SHP77 treated with DMSO at 0.1 percent for 48 hours (cell line): Measurements from ENCODE around the gene SLC7A5.
"Not testable (repeated sequence)": the region's sequence is repeated elsewhere in the genome, so short reads cannot be mapped to it uniquely, and the experiment has no call there.

Experiments used
- DNase-seq: peaks from one replicate; lab custom pipeline; 2025; lab: John Stamatoyannopoulos, UW

Gene SLC7A5

GRCh38 chr16:87832741-87833502 is 36.4 kb downstream of the SLC7A5 start:
- no peak for DNase-seq

DNA sequence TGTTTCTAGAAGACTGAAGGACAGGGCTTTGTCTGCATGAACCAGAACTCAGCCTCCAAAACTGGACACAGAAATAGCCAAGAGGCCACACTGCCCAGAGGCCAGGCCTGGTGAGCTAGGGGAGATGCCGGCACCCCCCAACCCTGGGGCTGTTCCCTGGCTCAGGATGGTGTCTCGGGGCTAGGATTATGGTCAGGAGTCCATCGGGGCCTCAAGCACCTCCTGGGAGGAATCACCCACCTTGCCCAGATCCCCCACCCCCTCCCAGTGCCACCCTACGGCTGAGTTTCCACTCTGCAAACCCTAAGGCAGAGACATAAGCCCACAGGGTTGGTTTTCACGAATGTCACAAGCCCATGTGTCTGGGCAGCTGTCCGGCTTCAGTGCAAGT is 37.2 kb downstream of the SLC7A5 start:
- DNase-seq: no peak

DNA sequence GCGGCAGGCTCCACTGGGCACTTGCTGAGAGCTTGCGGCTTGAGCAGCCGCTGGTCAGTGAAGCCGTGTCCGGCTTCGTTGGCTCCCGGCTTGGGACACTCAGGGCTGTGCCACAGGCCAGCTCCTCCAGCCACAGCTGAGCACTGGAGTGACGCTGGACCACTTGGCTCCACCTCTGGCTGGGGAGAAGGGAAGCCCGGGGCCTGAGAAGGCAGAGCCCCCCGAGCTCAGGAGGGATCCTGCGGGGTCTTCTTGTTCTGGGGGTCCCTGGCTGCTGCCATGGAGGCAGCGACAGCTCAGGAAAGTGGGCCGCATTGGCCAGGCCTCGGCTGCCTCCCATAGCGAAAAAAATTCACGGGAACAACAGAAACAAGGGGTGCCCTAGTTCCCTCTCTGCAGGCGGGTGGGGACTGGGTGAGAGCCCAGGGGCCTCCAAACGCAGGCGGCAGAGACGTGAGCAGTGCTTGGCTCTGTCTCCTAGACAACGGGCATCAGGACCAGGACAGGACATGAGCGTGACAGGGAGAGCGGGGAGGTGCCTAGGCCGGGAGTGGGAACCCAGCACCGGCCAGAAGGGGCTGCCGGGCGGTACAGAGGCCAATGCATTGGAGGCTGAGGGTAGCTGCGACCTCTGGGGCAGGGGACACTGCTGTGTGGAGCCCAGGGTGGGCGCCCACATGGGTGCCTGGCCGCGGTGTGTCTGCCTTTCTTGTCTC is 37.7 kb downstream of the SLC7A5 start:
- no peak for DNase-seq

GRCh38 chr16:87830673-87831420 is 38.5 kb downstream of the SLC7A5 start:
- no peak for DNase-seq

- no peak for DNase-seq
Measured at GRCh38 chr16:87829988-87830672, 39.2 kb downstream of the SLC7A5 start.

GRCh38 chr16:87829622-87829980 is 39.7 kb downstream of the SLC7A5 start:
- no peak for DNase-seq

- DNase-seq: no peak
Measured at GRCh38 chr16:87828907-87829621, 40.2 kb downstream of the SLC7A5 start.

GRCh38 chr16:87828071-87828906 is 41.0 kb downstream of the SLC7A5 start:
- no peak for DNase-seq

GRCh38 chr16:87827588-87827915 is 41.8 kb downstream of the SLC7A5 start:
- not testable (repeated sequence) for DNase-seq

DNA sequence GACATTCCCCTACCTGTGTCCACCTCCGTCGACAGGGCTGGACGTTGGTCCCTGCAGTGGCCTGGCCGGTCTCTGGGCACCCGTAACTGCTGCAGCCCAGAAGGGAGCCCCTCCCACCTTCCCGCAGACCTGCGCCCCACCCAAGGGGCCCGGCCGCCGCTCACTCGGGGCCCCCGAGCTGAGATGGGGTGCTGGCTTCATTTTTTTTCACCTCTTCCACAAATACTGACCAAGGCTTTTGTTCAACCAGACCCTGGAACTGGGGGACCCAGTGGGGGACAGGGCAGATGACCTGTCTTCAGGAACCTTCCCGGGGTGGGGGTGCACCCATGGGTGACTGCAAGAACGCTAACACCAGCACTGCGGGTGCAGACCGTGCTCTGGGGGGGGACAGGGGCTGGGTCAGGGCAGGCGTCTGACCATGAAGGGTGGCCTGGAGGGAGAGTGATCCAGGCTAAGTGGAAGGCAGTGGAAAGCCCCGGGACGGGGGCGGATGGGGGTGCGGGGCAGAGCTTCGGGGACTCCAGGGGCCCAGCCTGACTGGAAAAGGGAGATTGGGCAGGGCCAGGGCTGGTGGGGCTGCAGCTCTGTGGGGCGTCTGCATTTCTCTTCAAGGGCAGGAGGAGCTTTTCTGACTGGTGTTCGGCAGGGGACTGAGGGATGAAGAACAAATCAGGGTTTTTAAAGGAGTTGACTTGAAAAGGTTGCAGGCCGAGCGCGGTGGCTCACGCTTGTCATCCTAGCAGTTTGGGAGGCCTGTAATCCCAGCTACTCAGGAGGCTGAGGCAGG is 42.3 kb downstream of the SLC7A5 start:
- DNase-seq: no peak

DNA sequence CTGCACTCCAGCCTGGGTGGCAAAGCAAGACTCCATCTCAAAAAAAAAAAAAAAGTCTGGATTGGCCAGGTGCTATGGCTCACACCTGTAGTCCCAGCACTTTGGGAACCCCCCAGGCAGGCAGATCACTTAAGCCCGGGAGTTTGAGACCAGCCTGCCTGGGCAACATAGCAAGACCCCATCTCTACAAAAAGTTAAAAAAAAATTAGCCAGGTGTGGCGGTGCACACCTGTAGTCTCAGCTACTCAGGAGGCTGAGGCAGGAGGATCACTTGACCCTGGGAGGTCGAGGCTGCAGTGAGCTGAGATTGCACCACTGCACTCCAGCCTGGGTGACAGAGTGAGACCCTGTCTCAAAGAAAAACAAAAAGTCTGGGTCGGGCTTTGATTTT is 42.9 kb downstream of the SLC7A5 start:
- not testable (repeated sequence) for DNase-seq

GRCh38 chr16:87825842-87826120 is 43.5 kb downstream of the SLC7A5 start:
- DNase-seq: not testable (repeated sequence)

GRCh38 chr16:87824991-87825841 is 44.1 kb downstream of the SLC7A5 start:
- no peak for DNase-seq

- no peak for DNase-seq
Measured at GRCh38 chr16:87824016-87824990, 45.0 kb downstream of the SLC7A5 start.

DNA sequence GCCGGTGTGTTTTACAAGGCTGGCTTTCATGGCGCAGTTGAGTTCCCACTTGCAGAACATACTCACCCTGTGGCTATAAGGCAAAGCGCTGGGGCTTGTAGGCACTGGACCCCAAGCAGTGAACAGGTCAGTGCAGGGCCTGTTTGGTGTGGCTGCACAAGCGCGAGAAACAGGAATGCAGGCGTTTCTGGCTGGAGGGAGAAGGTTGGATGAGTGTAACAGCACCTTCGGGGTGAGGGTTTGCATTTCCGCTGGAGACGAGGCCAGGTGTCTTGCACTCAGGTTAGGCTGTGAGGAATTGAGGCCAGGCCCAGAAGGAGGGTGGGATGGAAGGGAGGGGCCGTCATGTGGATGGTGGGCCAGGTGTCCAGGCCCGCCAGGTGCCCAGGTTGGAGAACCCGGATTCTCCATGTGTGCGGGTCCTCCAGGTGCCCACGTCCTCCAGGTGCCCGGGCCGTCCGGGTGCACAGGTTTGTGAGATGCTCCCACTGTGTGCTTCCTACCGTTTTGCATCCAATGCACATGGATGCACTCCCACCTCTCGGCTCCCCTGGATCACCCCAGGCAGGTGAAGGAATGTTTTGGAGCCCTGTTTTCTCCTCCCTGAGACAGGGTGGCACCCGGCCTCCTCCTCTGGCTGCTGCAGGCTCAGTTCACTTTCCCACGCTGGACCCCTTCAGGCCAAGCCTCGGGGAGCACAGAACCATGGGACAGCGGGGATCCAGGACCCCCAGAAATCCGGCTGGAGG is 46.0 kb downstream of the SLC7A5 start:
- no peak for DNase-seq

GRCh38 chr16:87822108-87822970 is 47.0 kb downstream of the SLC7A5 start:
- no peak for DNase-seq
